ENCODE results near the gene NRF1. TPM values are rescaled to one million over a fixed set of nuclear protein-coding genes. Genes with fewer than 3 reads are reported as not detected.
A peak's percentile ranks its signal among the peaks of the same experiment; 100 is the strongest.
"Not testable (repeated sequence)": the region's sequence is repeated elsewhere in the genome, so short reads cannot be mapped to it uniquely, and the experiment has no call there.

NRF1 gene
- total RNA-seq, 1 donor from 2014 or later, result 29.7 TPM

GRCh38 chr7:129597672-129598071 lies 13.8 kb upstream of the NRF1 start:
- H3K36me3 Mint-ChIP-seq (ENCODE audit: insufficient read depth), result peaks cover 2% of the 10 kb centered on the region
- no peaks in the 10 kb centered on the region for H3K9me3 Mint-ChIP-seq (ENCODE audit: low read depth)

GRCh38 chr7:129599174-129599573 lies 12.3 kb upstream of the NRF1 start:
- no peaks in the 10 kb centered on the region for H3K36me3 Mint-ChIP-seq (ENCODE audit: insufficient read depth)
- H3K27me3 Mint-ChIP-seq, result no peaks in the 10 kb centered on the region
- no peak for DNase-seq (ENCODE audit: low spot score, unreplicated experiment)
- no peaks in the 10 kb centered on the region for H3K9me3 Mint-ChIP-seq (ENCODE audit: low read depth)
- H3K4me3 Mint-ChIP-seq (ENCODE audit: low read depth), result no peak overlapping the region
- no peaks in the 10 kb centered on the region for H3K4me1 Mint-ChIP-seq (ENCODE audit: low read depth)
- no peak overlapping the region for H3K27ac Mint-ChIP-seq
- no peak for TF ChIP-seq CTCF (IDR thresholded peaks at IDR 0.05; ENCODE audit: unreplicated experiment)

More at GRCh38 chr7:129597672-129598071, 13.8 kb upstream of the NRF1 start:
- Mint-ChIP-seq H3K27ac (no peak overlapping the region), H3K27me3 (no peaks in the 10 kb centered on the region), H3K4me3 (ENCODE audit: low read depth) (no peak overlapping the region), H3K4me1 (ENCODE audit: low read depth) (no peaks in the 10 kb centered on the region)
- DNase-seq (ENCODE audit: low spot score, unreplicated experiment), result no peak
- TF ChIP-seq CTCF (IDR thresholded peaks at IDR 0.05; ENCODE audit: unreplicated experiment), result no peak

- H3K36me3 Mint-ChIP-seq (ENCODE audit: insufficient read depth); H3K4me3 Mint-ChIP-seq (ENCODE audit: low read depth); H3K27me3 Mint-ChIP-seq; H3K9me3 Mint-ChIP-seq (ENCODE audit: low read depth); H3K27ac Mint-ChIP-seq; H3K4me1 Mint-ChIP-seq (ENCODE audit: low read depth); DNase-seq (ENCODE audit: low spot score, unreplicated experiment): not testable (repeated sequence)
Measured at GRCh38 chr7:129603594-129603993, 7.9 kb upstream of the NRF1 start.

- H3K36me3 Mint-ChIP-seq (ENCODE audit: insufficient read depth); H3K4me3 Mint-ChIP-seq (ENCODE audit: low read depth); H3K27me3 Mint-ChIP-seq; H3K9me3 Mint-ChIP-seq (ENCODE audit: low read depth); DNase-seq (ENCODE audit: low spot score, unreplicated experiment); H3K4me1 Mint-ChIP-seq (ENCODE audit: low read depth); H3K27ac Mint-ChIP-seq: not testable (repeated sequence)
Measured at GRCh38 chr7:129604021-129604420, 7.5 kb upstream of the NRF1 start.

GRCh38 chr7:129604713-129605437 lies 6.6 kb upstream of the NRF1 start:
- H3K27ac Mint-ChIP-seq, result peak overlapping the region; percentile 2
- peaks cover 16% of the 10 kb centered on the region for H3K36me3 Mint-ChIP-seq (ENCODE audit: insufficient read depth)
- H3K27me3 Mint-ChIP-seq, result no peaks in the 10 kb centered on the region
- TF ChIP-seq CTCF (IDR thresholded peaks at IDR 0.05; ENCODE audit: unreplicated experiment), result no peak
- no peak overlapping the region for H3K4me3 Mint-ChIP-seq (ENCODE audit: low read depth)
- DNase-seq (ENCODE audit: low spot score, unreplicated experiment), result no peak
- H3K4me1 Mint-ChIP-seq (ENCODE audit: low read depth), result peaks cover 7% of the 10 kb centered on the region
- H3K9me3 Mint-ChIP-seq (ENCODE audit: low read depth), result no peaks in the 10 kb centered on the region

GRCh38 chr7:129605960-129606614 lies 5.4 kb upstream of the NRF1 start:
- Mint-ChIP-seq H3K27me3 (no peaks in the 10 kb centered on the region), H3K36me3 (ENCODE audit: insufficient read depth) (peaks cover 16% of the 10 kb centered on the region), H3K9me3 (ENCODE audit: low read depth) (no peaks in the 10 kb centered on the region), H3K27ac (no peak overlapping the region), H3K4me1 (ENCODE audit: low read depth) (peaks cover 9% of the 10 kb centered on the region), H3K4me3 (ENCODE audit: low read depth) (no peak overlapping the region)
- no peak for DNase-seq (ENCODE audit: low spot score, unreplicated experiment)
- TF ChIP-seq CTCF (IDR thresholded peaks at IDR 0.05; ENCODE audit: unreplicated experiment), result no peak

All from progenitor cell of endocrine pancreas (in vitro differentiated cells).